Kidney epithelial cell (primary cell): ENCODE data around the gene RAB32. TPM values are rescaled to one million over a fixed set of nuclear protein-coding genes. Genes with fewer than 3 reads are reported as not detected.

Experiments
- DNase-seq: peaks from one replicate; pipeline ENCODE4 v3.0.0-alpha.2; 2010; ENCODE audit warnings: low read depth
- H3K27me3 ChIP-seq: 2 replicates; pipeline ENCODE4 v1.6.0; 2011; ENCODE audit warnings: low read length; ENCODE audit not compliant: control insufficient read depth, insufficient read depth
- H3K36me3 ChIP-seq: 2 replicates; pipeline ENCODE4 v1.5.1; 2011; ENCODE audit warnings: low read length; ENCODE audit not compliant: control insufficient read depth, insufficient read depth
- H3K4me3 ChIP-seq: 2 replicates; pipeline ENCODE4 v1.5.1; 2011; ENCODE audit warnings: low read depth, mild to moderate bottlenecking, control low read depth, low read length
- total RNA-seq: library from RNA; depleted of rRNA; stranded (reverse); fragments of >200 nt; gene quantifications from 2 replicates; pipeline ENCODE4 v1.2.3, GENCODE V29; 2015
- TF ChIP-seq, protein P1 (sequence below): IDR thresholded peaks from 2 replicates; pipeline ENCODE4 v1.5.1; 2011; ENCODE audit warnings: mild to moderate bottlenecking, moderate library complexity, low read length, control low read depth, inconsistent platforms; ENCODE audit not compliant: insufficient read depth, poor library complexity, severe bottlenecking

RAB32 gene
- total RNA-seq, 1 donor from 2014 or later: 146 TPM

DNA sequence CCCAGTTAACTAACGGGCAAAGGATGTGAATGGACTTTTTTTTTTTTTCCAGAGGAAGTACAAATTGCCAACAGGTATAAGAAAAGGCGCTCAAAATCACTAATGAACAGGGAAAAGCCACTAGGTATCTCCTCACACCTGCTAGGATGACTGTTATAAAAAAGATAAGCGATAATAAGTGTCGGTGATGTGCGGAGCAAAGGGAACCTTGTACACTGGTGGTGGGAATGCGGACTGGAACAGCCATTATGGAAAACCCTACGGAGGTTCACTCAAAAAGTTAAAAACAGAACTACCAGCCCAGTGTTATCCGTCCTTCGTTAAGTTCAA is 787 bp upstream of the RAB32 start:
- TF ChIP-seq, protein P1, sequence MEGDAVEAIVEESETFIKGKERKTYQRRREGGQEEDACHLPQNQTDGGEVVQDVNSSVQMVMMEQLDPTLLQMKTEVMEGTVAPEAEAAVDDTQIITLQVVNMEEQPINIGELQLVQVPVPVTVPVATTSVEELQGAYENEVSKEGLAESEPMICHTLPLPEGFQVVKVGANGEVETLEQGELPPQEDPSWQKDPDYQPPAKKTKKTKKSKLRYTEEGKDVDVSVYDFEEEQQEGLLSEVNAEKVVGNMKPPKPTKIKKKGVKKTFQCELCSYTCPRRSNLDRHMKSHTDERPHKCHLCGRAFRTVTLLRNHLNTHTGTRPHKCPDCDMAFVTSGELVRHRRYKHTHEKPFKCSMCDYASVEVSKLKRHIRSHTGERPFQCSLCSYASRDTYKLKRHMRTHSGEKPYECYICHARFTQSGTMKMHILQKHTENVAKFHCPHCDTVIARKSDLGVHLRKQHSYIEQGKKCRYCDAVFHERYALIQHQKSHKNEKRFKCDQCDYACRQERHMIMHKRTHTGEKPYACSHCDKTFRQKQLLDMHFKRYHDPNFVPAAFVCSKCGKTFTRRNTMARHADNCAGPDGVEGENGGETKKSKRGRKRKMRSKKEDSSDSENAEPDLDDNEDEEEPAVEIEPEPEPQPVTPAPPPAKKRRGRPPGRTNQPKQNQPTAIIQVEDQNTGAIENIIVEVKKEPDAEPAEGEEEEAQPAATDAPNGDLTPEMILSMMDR: no peak
- no peak for DNase-seq
- peak overlapping the region; percentile 61 for H3K4me3 ChIP-seq
- no peaks in the 10 kb centered on the region for H3K36me3 ChIP-seq
- H3K27me3 ChIP-seq: no peaks in the 10 kb centered on the region

DNA sequence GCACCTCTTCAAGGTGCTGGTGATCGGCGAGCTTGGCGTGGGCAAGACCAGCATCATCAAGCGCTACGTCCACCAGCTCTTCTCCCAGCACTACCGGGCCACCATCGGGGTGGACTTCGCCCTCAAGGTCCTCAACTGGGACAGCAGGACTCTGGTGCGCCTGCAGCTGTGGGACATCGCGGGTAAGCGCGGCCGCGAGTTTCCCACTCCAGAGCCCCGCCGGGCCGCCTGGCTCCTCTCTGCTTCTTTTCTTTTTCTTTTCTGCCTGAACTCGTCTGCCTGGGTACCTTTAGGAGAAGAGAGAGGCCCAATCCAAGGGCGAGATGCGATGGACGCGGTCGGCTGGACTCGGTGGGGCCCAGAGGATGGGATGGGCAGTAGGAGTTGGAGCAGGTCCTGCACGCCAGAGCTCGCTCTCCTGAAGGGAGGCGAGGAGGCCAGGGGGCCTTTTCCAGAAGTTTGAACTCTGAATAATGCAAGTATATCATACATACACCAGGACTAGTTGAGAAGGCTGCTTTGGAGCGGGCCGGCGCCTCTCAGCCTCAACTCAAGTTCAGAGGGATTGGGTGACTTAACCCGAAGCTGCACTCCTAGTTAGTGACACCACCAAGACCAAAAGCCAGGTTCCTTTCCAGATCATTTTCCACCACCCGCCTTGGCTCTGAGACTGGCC is 445 bp downstream of the RAB32 start:
- TF ChIP-seq, protein P1: no peak
- Histone ChIP-seq H3K27me3 (no peaks in the 10 kb centered on the region), H3K36me3 (no peaks in the 10 kb centered on the region), H3K4me3 (peak overlapping the region; percentile 61)
- DNase-seq: no peak

DNA sequence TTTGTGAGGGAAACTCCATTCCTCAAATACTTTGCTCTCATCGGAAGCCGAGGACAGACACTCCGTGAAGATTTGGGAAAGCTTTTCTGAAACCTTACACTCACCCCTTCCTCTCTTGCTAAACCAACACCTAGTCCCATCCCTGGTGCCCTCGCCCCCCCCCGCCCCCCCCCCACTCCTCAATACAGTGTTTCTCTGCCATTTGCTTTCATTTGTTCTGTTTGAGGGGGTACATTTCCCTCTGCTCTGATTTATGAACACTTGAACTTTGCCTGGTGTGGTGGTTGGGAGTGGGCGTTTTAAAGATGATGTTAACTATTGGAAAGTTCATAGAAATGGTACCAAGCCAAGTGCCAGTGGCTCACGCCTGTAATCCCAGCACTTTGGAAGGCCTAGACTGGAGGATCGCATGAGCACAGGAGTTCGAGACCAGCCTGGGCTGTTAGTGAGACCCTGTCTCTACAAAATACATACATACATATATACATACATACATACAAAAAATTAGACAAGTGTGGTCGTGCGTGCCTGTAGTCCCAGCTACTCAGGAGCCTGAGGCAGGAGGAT is 1.1 kb downstream of the RAB32 start:
- Histone ChIP-seq H3K36me3 (no peaks in the 10 kb centered on the region), H3K27me3 (no peaks in the 10 kb centered on the region), H3K4me3 (peak overlapping the region; percentile 61)
- no peak for DNase-seq
- TF ChIP-seq, protein P1: no peak

DNA sequence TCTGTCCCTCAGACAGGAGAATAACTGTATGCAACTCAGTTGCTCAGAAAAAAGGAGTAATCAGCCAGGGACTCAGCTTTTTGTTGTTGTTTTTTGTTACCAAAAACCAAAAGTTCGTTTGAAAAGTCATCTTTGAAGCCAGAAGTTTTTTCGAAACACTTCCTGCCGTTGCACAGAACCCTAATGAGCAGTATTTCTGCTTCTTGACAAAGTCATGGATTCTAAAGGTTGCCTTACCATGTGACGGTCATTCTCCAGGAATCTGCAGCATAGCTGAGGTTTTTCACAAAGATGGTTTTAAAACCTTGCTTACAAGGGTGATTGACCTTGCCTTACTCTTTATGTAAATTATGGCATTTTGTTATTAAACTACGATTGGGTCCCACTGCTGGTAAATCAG is 1.9 kb downstream of the RAB32 start:
- Histone ChIP-seq H3K36me3 (no peaks in the 10 kb centered on the region), H3K27me3 (no peaks in the 10 kb centered on the region), H3K4me3 (peak overlapping the region; percentile 61)
- TF ChIP-seq, protein P1: no peak
- DNase-seq: peak; percentile 48

DNA sequence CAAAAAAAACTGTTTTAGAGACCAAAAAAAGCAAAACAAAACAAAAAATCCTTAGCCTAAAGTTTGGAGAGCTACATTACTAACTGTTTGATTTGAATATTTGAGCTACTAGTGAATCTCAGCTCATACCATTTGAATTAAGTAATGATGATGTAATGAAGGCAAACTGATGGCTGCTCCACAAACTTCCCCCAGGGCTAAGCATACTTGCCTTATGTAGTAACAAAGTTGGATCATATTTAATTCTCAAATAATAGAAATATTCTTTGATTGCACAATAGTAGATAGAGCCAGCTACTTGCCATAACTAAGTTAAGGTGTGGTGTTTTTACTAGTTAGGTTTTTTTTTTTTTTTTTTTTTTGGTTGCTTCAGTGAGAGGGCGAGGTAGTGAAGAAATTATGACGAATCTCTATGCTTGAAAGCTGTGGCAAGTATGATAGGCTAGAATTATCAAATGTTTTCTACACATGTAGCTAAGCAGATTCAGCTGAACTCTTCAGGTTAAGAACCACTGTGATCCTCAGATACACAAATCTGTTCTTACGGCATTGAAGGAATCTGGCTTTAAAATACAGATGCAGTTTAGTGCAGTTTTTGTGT is 2.9 kb downstream of the RAB32 start:
- H3K36me3 ChIP-seq: no peaks in the 10 kb centered on the region
- H3K4me3 ChIP-seq: no peak overlapping the region
- DNase-seq: peak; percentile 61
- TF ChIP-seq, protein P1: no peak
- H3K27me3 ChIP-seq: no peaks in the 10 kb centered on the region

DNA sequence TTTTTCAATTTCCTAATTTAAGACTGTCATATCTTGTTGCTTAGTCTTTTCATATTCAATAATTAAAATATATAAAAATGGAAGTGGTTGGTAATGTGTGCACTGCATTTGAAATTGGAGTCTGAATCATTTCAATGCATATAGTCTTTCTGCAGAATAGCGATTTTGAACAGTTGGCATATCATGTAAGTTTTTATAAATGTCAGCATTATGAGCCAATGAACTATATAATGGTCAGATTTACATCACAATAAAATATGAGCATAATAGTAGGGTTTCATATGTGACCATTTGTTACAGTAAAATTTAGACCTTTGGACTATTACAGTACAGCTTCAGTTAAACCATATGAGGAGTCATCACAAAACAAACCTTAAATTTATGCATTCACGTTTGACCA is 4.3 kb downstream of the RAB32 start:
- TF ChIP-seq, protein P1: no peak
- no peak for DNase-seq
- no peaks in the 10 kb centered on the region for H3K36me3 ChIP-seq
- H3K4me3 ChIP-seq: no peak overlapping the region
- H3K27me3 ChIP-seq: no peaks in the 10 kb centered on the region
